ENCODE results near the gene TSPAN18.

TSPAN18 gene

DNA sequence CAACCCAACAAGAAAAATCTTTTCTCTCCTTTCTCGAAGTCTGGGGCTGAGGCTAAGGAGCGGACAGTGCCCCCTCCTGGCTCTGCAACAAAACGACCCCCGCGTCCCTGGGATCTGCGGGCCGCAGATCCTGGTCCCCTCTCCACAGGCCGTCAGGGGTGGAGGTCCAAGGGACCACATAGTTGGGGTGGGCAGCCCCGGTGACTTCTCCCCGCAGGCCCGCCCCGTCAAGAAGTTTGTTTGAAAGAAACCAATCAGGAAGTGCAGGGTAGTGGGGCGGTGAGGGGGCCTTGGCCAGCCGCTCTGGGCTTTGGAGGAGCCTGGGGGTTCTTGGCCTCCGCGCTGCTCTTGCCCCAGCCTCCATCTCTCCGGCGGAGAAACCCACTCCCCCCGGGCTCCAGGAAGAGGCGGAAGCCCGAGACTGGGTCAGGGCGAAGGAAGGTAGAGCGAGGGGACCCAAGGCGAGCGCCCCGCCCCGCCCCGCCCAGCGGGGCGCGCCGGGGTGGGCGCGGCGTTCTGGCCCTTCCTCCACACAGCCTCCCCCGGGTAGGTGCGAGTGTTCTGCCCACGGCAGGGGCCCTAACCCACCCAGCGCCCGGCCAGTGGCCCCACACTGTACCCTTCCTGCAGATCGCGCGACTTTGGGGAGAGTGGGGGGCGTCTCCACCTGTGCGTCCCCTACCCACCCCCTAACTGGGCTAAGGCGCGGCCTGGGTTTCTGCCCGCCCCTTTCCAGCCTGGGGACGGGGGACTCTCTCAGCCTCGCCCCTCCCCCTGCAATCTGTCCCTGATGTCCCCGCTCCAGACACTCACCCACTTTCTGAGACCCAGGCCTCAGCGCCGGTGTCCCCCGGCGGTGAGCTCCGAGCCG is 222.6 kb downstream of the TSPAN18 start:
- no peak for DNase-seq

DNA sequence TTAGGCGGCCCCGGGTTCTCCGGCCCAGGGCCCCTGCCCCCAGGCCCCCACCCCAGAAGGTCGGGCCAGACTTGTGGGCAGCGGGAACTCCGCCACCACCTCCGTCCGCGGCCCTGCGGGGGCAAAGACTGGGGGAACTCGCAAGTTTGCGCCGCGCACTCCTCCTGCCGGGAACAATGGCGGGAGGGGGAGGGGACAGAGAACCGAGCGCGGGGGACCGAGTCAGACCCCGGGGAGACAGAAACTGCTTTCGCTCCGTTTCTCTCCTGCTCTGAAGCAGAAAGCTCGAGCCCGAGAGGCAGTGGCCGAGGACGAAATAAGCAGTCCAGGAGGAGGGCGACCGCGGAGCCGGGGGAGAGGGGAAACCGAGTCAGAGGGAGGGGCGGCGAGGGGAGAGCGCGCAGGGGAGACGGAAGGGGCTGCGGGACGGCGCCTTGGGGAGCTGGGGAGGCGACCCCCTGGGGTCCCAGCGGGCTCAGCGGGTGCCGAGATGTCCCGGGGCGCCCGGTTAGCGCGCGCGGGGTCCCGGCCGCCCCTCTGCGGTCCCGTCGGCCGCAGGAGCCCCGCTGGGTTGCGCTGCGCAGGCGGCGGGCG is 223.4 kb downstream of the TSPAN18 start:
- DNase-seq, result no peak

DNA sequence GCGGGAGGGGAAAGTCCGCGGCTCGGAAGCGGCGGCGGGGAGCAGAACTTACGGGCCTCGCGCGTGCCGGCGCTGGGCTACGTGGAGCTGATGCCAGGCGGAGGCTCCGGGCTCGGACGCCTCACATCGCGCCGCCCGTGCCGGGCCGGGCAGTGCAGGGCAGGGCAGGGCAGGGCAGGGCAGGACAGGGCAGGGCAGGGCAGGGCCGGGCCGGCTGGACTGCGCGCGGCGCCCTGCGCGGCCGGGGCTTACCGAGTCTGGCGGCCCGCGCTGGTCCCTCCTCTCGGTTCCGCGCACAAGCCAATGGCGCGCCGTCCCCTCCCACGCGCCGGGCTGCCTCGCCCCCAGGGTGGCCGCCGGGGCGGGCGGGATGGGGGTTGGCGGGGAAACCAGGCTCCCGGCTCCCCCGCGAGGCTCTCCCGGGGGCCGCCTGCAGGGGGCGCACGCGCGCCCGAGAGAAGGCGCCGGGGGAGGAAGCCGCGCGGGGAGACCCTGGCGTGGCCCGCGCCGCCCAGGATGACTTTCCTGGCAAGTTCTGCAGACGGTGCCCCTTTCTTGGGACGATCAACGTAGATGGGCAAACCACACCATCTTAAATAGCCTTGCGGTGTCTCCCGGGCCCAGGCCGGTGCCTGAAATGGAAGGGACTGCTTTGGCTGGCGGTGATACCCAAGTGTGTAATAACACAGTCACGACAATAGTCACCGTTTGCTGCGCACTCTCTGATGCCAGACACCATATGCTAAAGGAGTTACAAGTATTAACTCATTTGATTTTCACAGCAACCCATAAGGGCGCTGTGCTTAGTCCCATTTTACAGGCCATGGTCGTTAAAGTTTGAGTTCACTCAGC is 224.1 kb downstream of the TSPAN18 start, which contains the start of gene TP53I11:
TP53I11 (minus strand) TSS at position 259 of the 852 bp plus-strand sequence. CDS start 12,548 bp downstream, outside the sequence.
- peak; percentile 23 for DNase-seq

DNA sequence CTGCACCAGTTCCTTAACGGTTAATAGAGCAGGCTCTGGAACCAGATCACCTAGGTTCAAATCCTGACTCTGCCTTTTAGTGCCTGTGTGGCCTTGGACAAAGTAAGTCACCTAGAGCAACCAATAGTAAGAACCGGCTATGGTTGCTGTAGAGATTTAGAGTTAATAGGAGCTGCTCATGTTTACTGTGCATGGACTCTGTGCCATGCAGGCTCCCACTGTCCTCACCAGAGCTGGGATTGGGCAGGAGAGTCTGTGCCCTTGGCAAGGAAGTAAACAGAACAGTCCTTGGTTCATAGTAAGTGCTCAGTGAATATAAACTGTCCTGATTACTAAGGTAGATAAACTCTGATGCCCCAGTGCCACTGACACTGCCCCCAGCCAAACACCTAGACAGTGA is 225.3 kb downstream of the TSPAN18 start:
- DNase-seq, result no peak

- DNase-seq, result no peak
Observed at GRCh38 chr11:44952500-44953260, 225.9 kb downstream of the TSPAN18 start.

GRCh38 chr11:44954051-44954906 is 227.5 kb downstream of the TSPAN18 start:
- no peak for DNase-seq

- no peak for DNase-seq
Observed at GRCh38 chr11:44955015-44955738, 228.4 kb downstream of the TSPAN18 start.

- peak; percentile 61 for DNase-seq
Observed at GRCh38 chr11:44957040-44957515, 230.3 kb downstream of the TSPAN18 start.

GRCh38 chr11:44957776-44958564 is 231.2 kb downstream of the TSPAN18 start:
- DNase-seq, result no peak

GRCh38 chr11:44959064-44959463 is 232.3 kb downstream of the TSPAN18 start:
- no peak for DNase-seq

DNA sequence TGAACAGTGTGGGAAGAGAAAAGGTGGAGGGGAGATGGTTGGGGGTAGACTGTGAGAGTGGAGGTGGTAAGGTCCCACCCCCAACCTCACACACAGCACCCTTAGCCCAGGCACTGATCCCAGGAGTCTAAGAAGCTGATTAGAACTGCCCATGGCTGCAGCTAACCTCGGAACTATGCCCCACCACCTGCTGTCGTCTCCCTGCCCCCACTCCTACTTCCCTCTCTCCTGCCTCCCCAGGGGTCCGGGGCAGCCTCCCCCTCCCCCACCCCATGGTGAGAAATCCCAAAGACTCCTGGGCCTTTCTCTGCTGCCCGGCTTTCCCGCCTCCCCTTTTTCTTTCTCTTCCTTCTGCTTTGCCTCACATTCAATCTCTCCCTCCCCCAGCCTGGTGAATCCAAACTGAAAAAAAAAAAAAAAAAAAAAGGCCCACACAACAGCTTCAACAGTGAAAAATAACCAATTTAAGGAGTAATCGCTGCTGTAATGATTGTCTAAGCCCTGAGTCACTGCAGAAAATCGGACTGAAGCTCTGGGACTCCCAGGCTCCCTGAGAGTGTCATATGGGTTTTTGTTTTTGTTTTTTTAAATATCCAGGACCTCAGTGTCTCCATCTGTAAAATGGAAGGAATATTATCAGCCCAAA is 233.6 kb downstream of the TSPAN18 start:
- no peak for DNase-seq

- no peak for DNase-seq
Observed at GRCh38 chr11:44962464-44962863, 235.7 kb downstream of the TSPAN18 start.

DNA sequence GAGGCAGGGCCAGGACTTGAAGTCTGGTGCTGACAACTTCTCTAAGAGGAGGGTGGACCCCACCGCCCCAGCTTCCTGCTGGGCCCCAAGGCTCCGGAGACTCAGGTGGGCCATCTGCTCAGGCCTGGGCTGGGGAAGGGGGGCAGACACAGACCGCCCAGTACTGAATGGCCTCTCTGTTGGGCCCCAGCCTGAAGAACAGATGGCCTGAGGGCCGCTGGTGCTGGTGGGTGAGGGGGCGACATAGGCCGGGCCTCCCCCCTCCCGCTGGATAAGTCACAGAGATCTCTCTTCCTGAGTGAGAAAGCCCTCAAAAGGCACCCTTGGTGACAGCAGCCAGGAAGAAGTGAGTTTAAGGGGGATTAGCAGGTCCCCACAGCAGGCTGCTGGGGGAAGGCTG is 236.4 kb downstream of the TSPAN18 start:
- DNase-seq, result no peak

GRCh38 chr11:44963948-44964347 is 237.2 kb downstream of the TSPAN18 start:
- no peak for DNase-seq

GRCh38 chr11:44964526-44965209 is 237.9 kb downstream of the TSPAN18 start:
- DNase-seq, result no peak

GRCh38 chr11:44966694-44967093 is 239.9 kb downstream of the TSPAN18 start:
- no peak for DNase-seq

- DNase-seq, result no peak
Observed at GRCh38 chr11:44967930-44968496, 241.3 kb downstream of the TSPAN18 start.

- DNase-seq, result no peak
Observed at GRCh38 chr11:44968510-44968909, 241.7 kb downstream of the TSPAN18 start.

Measured in NCI-H526 treated with DMSO at 0.1 percent for 48 hours (cell line).